ENCODE data around the gene RMND1. TPM values are rescaled to one million over a fixed set of nuclear protein-coding genes. Genes with fewer than 3 reads are reported as not detected.
A peak's percentile ranks its signal among the peaks of the same experiment; 100 is the strongest.

RMND1 gene, protein sequence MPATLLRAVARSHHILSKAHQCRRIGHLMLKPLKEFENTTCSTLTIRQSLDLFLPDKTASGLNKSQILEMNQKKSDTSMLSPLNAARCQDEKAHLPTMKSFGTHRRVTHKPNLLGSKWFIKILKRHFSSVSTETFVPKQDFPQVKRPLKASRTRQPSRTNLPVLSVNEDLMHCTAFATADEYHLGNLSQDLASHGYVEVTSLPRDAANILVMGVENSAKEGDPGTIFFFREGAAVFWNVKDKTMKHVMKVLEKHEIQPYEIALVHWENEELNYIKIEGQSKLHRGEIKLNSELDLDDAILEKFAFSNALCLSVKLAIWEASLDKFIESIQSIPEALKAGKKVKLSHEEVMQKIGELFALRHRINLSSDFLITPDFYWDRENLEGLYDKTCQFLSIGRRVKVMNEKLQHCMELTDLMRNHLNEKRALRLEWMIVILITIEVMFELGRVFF
- polyA plus RNA-seq (ENCODE audit: insufficient read length in 4 of 4), result 10 to 100 TPM; 38.5 to 58.4 (median 46.1) TPM

DNA sequence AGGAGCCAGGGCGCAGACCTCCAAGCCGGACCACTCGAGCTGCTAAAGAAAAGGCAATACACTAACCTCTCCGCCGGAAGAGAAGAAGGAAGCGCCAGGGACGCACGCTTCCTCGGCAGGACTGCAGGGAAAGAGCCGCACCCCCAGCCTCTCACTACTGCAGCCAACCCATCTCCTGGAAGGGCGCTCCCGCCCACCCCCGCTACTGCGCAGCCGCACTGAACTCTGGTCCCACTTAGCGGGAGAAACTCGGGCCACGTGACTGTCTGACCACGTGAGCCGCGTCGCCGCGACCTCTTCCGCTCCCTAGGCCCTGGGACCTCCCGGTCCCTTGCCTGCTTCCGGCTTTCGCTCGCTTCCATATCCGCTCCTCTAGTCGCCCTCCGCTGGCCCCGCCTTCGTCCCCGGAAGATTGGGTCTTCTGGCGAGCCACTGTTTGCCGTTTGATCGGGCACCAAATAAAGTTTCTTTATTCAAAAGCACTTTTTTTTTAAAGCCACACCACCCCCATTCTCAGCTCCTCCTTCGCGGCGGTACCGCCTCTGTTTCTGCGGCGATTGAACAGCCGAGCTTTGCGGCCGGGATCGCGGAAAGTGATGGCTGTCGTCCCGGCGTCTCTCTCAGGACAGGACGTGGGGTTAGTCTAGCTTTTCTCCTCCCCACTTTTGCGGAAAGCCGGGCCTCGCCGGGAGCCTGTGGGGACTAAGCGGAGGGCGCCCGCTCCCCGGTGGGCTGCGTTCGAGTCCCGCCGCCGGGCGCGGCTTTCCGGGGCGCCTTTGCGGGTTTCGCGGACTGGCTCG is at the start of gene RMND1:
Gene RMND1 (minus strand): TSS at position 177 of the 800 bp plus-strand sequence. CDS start 6,315 bp downstream, outside the sequence.
- peak; percentile 97 to 100 (median 100) for DNase-seq (ENCODE audit: low read depth in 4 of 4, low spot score in 2 of 4)

DNA sequence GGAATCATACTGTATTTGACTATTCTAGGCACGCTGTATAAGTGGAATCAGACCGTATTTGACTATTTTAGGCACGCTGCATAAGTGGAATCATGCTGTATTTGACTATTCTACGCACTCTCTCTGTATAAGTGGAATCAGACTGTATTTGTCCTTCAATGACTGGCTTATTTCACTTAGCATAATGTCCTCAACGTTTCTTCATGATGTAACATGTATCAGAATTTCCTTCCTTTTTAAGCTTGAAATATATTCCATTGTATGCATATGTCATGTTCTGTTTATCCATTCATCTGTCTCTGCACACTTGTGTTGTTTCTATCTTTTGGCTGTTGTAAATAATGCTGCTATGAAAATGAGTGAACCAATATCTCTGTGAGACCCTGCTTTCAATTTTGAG is 47.6 kb upstream of the RMND1 start:
- no peak for DNase-seq (ENCODE audit: low read depth in 4 of 4, low spot score in 2 of 4)

DNA sequence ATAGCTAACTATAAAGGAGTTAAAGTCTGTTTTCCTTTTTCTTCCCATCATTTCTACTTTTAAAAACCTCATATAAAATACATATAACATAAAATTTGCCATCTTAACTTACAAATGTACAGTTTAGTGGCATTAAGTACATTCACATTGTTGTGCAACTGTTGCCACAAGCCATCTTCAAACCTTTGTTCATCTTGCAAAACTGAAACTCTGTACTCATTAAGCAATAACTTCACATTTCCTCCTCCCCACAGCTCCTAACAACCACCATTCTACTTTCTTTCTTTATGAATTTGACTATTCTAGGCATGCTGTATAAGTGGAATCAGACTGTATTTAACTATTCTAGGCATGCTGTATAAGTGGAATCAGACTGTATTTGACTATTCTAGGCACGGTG is 46.4 kb upstream of the RMND1 start:
- no peak for DNase-seq (ENCODE audit: low read depth in 4 of 4, low spot score in 2 of 4)

DNA sequence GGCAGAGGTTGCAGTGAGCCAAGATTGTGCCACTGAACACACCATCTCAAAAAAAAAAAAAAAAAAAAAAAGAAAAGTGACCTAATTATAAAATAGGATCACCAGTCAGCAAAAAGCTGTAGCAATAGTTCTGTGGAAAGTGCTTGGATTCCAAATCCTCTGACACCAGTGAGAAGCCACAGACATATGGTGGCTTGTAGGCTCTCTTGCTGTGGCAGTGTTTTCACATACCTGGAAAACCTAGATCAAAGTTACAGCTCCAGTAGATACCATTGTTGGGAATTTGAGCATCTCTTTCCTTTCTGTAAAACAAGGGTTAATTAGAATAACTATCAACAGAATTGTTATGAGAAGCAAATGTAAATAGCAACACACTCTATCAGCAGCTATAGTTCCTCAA is 46.0 kb upstream of the RMND1 start:
- DNase-seq (ENCODE audit: low read depth in 4 of 4, low spot score in 2 of 4), result no peak

DNA sequence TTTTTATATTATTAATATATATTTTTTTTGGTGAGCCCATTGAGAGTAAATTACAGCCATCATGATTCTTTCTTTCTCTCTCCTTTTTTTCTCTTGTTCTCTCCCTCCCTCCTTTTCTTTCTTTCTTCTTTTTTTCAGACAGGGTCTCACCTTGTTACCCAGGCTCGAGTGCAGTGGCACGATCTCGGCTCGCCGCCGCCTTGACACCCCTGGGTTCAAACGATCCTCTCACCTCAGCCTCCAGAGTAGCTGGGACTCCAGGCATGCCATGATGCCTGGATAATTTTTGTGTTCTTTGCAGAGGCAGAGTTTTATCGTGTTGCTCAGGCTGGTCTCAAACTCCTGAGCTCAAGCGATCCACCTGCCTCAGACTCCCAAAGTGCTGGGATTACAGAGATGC is 43.5 kb upstream of the RMND1 start:
- no peak for DNase-seq (ENCODE audit: low read depth in 4 of 4, low spot score in 2 of 4)

DNA sequence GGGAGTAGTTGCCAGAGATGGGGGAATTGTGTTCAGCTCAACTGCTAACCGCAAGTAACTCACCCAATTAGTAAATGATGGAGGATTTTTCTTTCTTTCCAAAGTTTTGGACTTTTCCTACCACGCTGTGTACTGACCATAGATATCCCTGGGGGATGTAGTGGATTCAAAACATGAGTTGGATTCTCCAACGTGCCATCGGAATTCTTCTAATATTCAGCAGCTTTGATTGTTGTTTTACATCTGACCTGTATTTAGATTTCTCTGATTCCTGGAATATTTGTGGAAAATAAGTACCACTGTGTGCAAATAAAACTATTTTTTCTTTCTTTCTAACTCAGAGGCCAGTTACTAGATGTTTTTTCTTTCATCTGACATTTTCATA is 43.0 kb upstream of the RMND1 start:
- DNase-seq (ENCODE audit: low read depth in 4 of 4, low spot score in 2 of 4), result peak in 1 of 4 donors; percentile 29

DNA sequence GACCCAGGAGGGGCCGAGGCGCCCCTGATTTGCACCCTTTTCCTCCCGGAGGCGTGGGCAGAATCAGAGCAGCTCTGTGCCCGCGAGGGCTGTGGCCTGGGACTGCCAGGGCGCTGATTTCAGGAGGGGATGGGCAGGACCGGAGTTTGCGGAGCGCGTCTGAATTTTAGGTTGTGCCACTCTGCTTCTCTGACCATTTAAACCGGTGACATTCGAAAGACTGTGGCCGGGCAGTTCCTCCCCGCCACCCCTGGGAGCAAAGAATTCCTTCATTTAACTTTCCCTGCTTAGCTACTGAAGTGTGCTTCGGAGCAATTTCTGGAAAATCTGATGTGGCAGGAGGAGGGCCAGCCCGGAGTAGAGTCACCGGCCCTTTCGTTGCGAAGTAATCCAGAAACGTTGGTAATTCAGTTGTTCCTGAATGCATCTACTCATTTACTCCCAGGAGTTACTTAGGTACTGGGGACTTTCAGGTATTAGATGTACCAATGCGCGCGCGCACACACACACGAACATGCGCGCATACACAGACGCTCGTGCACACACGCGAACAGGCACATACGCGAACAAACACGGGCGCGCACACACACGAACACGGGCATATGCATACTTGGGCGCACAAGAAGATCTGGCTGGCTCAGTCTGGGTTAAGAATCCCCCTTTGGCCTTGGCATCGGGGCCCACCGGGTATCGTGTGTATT is 42.5 kb upstream of the RMND1 start:
- peak in 3 of 4 donors; percentile 44 to 54 (median 47) for DNase-seq (ENCODE audit: low read depth in 4 of 4, low spot score in 2 of 4)

DNA sequence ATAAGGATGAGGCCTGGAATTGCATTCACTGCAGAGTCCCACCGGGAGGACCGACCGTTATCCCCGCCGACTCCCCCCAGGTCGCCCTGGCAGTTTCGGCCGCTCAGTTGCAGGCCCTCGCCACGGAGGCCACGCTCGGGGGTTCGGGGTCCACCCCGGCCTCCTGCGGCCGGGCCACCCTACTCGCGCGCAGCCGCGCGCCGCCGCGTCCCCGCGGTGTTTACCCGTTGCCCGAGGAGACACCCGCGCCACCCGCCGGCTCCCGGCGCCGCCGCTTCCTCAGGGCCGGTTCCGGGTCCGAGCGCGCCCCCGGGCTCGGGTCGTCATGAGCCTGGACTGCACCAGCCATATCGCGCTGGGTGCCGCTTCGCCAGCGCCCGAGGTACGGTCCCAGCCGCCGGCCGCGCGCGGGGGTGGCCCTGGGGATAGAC is 41.9 kb upstream of the RMND1 start, which contains the start of gene CCDC170:
Gene CCDC170 (plus strand): TSS at position 214 of the 431 bp plus-strand sequence. CDS start 112 bp downstream, at position 326.
- DNase-seq (ENCODE audit: low read depth in 4 of 4, low spot score in 2 of 4), result peak in 3 of 4 donors; percentile 42 to 52 (median 46)

DNA sequence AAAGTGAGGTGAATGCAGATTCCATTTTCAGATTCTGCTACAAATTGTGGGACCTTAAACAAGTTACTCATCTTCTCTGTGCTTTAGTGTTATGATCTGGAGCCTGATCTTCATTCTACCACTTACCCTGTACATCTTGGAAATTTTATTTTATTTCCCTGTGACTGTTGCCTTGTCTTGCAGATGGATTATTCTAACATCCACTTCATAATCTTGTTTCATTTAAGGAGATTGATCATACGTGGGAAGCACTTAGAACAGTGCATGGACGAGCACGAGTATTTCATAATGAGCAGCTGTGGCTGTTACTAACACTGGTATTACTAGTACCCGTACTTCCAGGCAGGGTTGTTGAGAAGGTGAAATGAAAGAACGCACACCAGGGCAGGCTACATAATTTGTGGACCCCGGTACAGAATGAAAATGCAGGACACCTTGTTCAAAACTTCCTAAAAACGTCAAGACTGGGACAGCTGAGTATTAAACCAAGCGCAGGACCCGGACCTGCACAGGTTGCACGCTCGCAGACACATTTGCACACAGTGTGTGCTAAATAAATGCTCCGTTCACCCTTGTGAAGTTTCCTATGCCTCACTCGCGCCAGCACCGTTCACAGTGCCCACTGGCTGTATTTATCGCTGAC is 41.4 kb upstream of the RMND1 start:
- DNase-seq (ENCODE audit: low read depth in 4 of 4, low spot score in 2 of 4), result no peak

DNA sequence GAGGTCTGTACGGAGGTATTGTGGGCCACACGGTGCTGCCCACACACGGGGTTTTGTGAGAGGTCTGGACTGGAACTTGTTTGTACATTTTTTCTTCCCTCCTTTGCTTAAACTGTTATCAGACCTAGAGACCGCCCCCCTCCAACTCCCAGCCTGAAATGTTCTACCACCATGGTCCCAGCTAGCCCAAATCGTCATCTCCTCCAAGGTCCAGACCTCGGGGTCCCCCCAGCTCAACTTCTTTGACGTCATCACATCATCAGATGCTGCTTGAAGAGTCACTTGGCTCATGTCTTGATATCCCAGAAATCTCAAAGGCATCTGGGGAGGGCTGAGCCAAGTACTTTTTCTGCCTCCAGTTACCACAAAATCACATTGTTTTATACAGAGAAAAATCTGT is 39.1 kb upstream of the RMND1 start:
- no peak for DNase-seq (ENCODE audit: low read depth in 4 of 4, low spot score in 2 of 4)

DNA sequence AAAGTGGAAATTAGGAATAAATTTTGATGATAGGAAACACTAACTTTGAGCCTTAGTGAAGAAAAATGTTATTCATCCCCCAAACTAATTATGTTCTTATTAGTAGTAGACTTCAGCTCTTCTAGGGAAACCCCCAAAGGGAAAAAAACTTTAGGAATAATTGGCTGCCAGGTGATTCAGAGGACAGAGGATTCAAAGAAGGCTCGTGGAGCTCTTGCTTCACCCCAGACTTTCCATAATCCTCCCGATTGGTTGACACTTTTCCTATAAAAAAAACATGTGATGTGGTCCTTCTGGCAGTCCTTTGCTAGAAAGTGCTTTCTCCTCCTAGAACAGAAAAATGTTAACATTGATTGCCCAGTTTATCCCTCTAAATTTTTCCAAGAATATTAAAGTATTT is 36.3 kb upstream of the RMND1 start:
- DNase-seq (ENCODE audit: low read depth in 4 of 4, low spot score in 2 of 4), result no peak

DNA sequence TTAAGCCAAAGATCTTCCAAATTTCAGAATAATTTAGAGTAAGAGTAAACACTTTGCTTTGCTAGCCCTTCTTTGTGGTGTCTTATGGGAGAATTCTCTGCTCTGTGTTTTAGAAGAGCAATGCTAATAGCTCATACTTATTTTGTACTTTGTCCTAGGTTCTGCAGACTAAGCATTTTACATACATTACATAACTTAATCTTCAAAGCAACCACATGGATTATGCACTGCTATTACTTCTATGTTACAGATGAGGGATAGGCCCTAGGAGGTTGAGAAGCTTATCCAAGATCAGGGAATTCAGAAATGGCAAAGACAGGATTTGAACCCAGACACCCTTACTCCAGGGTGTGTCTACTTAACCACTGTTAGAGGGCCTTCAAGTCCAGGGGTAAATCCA is 32.1 kb upstream of the RMND1 start:
- DNase-seq (ENCODE audit: low read depth in 4 of 4, low spot score in 2 of 4), result no peak

DNA sequence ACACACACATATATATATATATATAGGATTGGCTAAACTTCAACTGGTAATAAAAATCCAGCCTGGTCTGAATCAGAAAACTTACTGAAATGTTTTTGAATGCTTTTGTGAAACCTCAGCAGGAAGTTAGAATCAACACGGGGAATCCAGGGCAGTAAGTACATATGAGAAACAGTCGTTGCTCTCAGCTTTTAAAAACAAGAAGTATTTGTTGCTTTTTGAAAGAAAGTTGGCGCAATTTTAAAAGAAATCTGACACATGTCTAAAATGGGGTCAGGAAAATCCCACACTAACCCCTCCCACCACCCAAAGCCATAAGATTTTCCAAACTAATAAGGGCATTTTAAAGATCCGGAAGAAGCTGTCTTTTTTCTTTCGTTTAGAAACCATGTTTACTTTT is 30.4 kb upstream of the RMND1 start:
- peak in 3 of 4 donors; percentile 44 to 57 (median 49) for DNase-seq (ENCODE audit: low read depth in 4 of 4, low spot score in 2 of 4)

DNA sequence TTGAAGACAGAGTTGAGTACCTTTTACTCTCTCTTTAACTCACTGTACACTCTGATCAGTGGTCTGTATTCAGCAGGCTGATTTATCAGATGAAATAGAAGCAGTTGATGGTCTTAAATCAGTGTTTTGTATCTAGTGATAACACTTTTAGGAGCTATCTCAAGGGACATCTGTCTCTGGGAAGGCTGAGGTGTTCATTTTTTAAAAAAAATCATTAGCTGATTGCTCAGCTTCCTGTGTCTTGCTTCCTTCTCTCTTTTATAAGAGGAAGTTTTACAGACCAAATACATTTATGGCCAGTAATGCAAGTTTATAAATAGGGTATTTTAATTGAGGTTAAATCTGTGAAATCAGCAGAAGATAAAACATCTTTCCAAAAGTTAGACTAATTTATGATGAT is 29.9 kb upstream of the RMND1 start:
- DNase-seq (ENCODE audit: low read depth in 4 of 4, low spot score in 2 of 4), result no peak

DNA sequence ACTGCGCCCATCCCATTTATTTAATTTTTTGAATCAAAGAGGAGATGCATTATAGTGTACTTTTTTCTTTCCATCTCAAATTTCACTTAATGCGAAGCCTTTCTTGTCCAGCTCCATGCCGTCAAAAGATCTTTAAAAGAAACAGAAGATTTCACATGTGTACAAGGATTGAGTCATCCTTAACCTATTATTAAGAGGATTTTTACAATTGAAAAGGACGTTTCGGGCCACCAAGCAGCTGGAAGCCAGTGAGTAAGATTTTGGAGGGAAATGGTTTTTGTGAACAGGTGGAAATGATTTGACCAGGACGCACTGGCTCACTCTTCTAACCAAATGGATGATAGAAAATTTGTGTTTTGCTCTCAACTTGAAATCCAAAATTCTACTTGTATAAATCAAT is 26.7 kb upstream of the RMND1 start:
- no peak for DNase-seq (ENCODE audit: low read depth in 4 of 4, low spot score in 2 of 4)

DNA sequence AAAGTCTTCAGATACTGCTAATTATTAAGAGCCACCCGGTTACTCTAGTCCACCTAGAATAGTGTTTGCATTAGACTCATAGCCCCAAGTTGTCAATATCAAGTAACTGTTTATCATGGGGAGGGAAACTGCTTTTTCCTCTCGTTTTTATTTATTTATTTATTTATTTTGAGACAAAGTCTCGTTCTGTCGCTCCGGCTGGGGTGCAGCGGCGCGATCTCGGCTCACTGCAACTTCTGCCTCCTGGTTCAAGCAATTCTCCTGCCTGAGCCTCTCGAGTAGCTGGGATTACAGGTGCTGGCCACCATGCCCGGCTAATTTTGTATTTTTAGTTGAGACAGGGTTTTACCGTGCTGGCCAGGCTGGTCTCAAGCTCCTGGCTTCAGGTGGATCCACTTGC is 25.8 kb upstream of the RMND1 start:
- no peak for DNase-seq (ENCODE audit: low read depth in 4 of 4, low spot score in 2 of 4)

DNA sequence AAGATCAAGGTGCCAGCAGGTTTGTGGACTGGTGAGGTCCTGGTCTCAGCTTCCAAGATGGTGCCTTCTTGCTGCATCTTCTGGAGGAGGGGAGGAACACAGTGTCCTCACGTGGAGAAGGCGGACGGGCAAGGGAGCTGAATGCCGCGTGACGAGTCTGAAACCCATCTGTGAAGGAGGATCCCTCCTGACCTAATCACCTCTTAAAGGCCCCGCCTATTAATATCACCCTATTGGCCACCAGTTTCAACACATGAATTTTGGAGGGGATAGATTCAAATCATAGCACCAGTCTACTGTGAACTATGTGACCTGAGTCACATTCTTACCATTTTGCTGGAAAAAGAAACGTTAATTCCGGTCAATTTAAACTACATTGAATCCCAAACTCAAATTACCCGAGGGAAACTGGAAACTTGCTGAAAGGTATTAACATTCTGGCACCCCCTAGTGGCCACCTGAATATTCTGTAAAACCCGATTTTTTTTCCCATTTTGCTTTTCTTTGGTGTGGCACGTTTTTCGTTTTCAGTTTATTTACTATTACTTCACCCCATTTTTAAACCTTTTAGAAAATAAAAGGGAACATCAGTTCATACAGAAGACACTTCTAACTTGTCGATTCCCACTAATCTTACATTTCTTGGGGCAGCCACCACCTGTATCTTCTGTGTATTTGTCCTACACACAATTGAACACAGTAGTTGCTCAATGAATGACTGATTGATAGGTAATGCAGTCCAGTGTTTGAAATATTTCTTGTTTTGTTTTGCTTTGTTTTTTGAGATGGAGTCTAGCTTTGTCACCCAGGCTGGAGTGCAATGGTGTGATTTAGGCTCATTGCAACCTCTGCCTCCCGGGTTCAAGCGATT is 24.0 kb upstream of the RMND1 start:
- DNase-seq (ENCODE audit: low read depth in 4 of 4, low spot score in 2 of 4), result no peak

DNA sequence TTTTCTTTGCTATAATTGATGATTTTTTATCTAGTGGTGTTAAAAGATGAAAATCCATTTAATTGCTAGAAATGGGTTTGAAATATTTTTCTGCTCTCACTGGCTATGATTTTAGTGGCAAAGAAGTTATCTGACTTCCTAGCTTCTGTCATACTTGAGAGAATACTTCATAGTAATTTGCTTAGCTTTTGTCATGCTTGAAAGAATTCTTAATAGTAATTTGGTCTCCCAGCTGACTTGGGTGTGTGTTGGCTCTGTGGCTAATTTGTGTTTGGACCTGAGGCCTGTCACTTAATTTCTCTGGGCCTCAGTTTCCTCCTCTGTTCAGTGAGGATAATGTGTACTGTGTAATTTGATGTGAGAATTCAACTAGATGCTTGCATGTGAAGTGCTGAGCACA is 12.8 kb upstream of the RMND1 start:
- DNase-seq (ENCODE audit: low read depth in 4 of 4, low spot score in 2 of 4), result no peak

DNA sequence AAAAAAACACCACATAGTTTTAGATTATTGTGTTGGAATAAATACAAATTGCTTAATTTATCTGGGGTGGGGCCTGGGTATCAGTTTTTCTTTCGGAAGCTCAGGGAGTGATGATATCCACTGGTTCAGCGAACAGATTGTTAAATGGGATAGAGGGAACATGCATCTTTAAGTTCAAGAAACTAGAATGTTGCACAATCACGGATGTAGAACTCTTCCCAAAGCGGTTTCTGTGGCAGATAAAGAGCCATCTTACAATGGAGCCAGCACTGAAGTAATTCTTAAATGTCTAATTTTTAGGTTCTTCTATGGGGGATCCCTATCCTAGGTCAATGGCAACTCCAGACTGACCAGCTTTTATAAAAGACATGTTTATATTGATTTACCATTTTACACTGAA is 9.7 kb upstream of the RMND1 start:
- DNase-seq (ENCODE audit: low read depth in 4 of 4, low spot score in 2 of 4), result no peak

Measured in left renal cortex interstitium (tissue), 4 donors.